CD14-positive monocyte (primary cell): Measurements from ENCODE around the gene GALNT14. TPM values are rescaled to one million over a fixed set of nuclear protein-coding genes. Genes with fewer than 3 reads are reported as not detected.

Experiments
- DNase-seq, 3 donors: peaks; one replicate each; pipeline ENCODE4 v3.0.0-alpha.2; 2011 to 2022
- H2AFZ ChIP-seq: 2 replicates; pipeline ENCODE4 v1.6.0; 2012; ENCODE audit warnings: mild to moderate bottlenecking, low read depth, low read length, inconsistent platforms; ENCODE audit not compliant: insufficient read depth, poor library complexity, severe bottlenecking
- H3K27ac ChIP-seq, 2 donors: 1 replicate in 1 of 2; 2 replicates in 1 of 2; pipeline ENCODE4 v1.5.1; 2012 to 2013; ENCODE audit warnings: low read length in 2 of 2, control low read depth in 1 of 2, inconsistent platforms in 1 of 2, low read depth in 1 of 2, mild to moderate bottlenecking in 1 of 2
- H3K27me3 ChIP-seq, 2 donors: one replicate each; pipeline versions ENCODE4 v1.6.0 to v1.6.1; 2011 to 2013; ENCODE audit warnings: low read length in 2 of 2; ENCODE audit not compliant: control insufficient read depth in 2 of 2, insufficient read depth in 2 of 2
- H3K36me3 ChIP-seq, 2 donors: replicated peaks in 1 of 2; 1 replicate in 1 of 2; 2 replicates in 1 of 2; pipeline versions ENCODE4 v1.5.1 to v1.6.1; 2012 to 2013; ENCODE audit warnings: low read length in 2 of 2, control low read depth in 1 of 2, inconsistent platforms in 1 of 2, mild to moderate bottlenecking in 1 of 2; ENCODE audit not compliant: insufficient read depth in 2 of 2, control insufficient read depth in 1 of 2
- H3K4me1 ChIP-seq, 2 donors: 1 replicate in 1 of 2; 2 replicates in 1 of 2; pipeline versions ENCODE4 v1.5.1 to v1.6.1; 2012 to 2013; ENCODE audit warnings: low read length in 2 of 2, control low read depth in 1 of 2, inconsistent platforms in 1 of 2, mild to moderate bottlenecking in 1 of 2, moderate library complexity in 1 of 2; ENCODE audit not compliant: insufficient read depth in 2 of 2, control insufficient read depth in 1 of 2
- H3K4me2 ChIP-seq: replicated peaks from 2 replicates; pipeline ENCODE3; 2012; ENCODE audit warnings: low read length, moderate library complexity, mild to moderate bottlenecking; ENCODE audit not compliant: poor library complexity, severe bottlenecking; ENCODE audit errors: extremely low read depth
- H3K4me3 ChIP-seq, 3 experiments: fragments of 200-600 bp in 1 of 3; sonication (generic) in 1 of 3; replicated peaks in 1 of 3; 1 replicate in 2 of 3; 2 replicates in 1 of 3; pipeline ENCODE4 v1.5.1; 2011 to 2013; ENCODE audit warnings: low read length in 3 of 3, mild to moderate bottlenecking in 3 of 3, control low read depth in 2 of 3, low read depth in 2 of 3, inconsistent platforms in 1 of 3, moderate library complexity in 1 of 3
- H3K79me2 ChIP-seq: 2 replicates; pipeline ENCODE4 v1.6.0; 2012; ENCODE audit warnings: mild to moderate bottlenecking, control low read depth, inconsistent platforms, low read length, moderate library complexity; ENCODE audit not compliant: insufficient read depth
- H3K9ac ChIP-seq: 2 replicates; pipeline ENCODE4 v1.6.0; 2017; ENCODE audit warnings: low read length, mild to moderate bottlenecking; ENCODE audit not compliant: insufficient read depth, poor library complexity, severe bottlenecking
- H3K9me3 ChIP-seq, 2 donors: replicated peaks in 1 of 2; 1 replicate in 1 of 2; 2 replicates in 1 of 2; pipeline versions ENCODE4 v1.5.1 to v1.6.1; 2012 to 2013; ENCODE audit warnings: low read length in 2 of 2, control low read depth in 1 of 2; ENCODE audit not compliant: control insufficient read depth in 1 of 2, insufficient read depth in 1 of 2
- H4K20me1 ChIP-seq: 2 replicates; pipeline ENCODE4 v1.6.0; 2012; ENCODE audit warnings: mild to moderate bottlenecking, low read length, control low read depth, moderate library complexity; ENCODE audit not compliant: insufficient read depth
- H3K27ac Mint-ChIP-seq, 7 donors: one replicate each; pipeline ENCODE4 v1.8.0; 2020; ENCODE audit warnings: mild to moderate bottlenecking in 7 of 7, mixed read lengths in 7 of 7, moderate library complexity in 6 of 7, inconsistent platforms in 2 of 7
- H3K27me3 Mint-ChIP-seq, 3 donors: one replicate each; pipeline ENCODE4 v1.8.0; 2021 to 2022; ENCODE audit warnings: low read depth in 3 of 3, mild to moderate bottlenecking in 3 of 3, mixed read lengths in 3 of 3, moderate library complexity in 3 of 3, inconsistent platforms in 1 of 3
- H3K36me3 Mint-ChIP-seq, 2 donors: one replicate each; pipeline ENCODE4 v1.8.0; 2020; ENCODE audit warnings: mixed read lengths in 2 of 2, inconsistent platforms in 1 of 2, mild to moderate bottlenecking in 1 of 2
- H3K4me1 Mint-ChIP-seq: one replicate; pipeline ENCODE4 v1.8.0; 2020; ENCODE audit warnings: mild to moderate bottlenecking, mixed read lengths
- H3K4me3 Mint-ChIP-seq, 2 donors: one replicate each; pipeline ENCODE4 v1.8.0; 2020; ENCODE audit warnings: mild to moderate bottlenecking in 2 of 2, mixed read lengths in 2 of 2, moderate library complexity in 1 of 2
- H3K9me3 Mint-ChIP-seq, 7 donors: one replicate each; pipeline ENCODE4 v1.8.0; 2020 to 2022; ENCODE audit warnings: mixed read lengths in 7 of 7, mild to moderate bottlenecking in 6 of 7, moderate library complexity in 6 of 7, inconsistent platforms in 2 of 7
- WGBS: methylation state at CpG from one replicate; pipeline ENCODE4 v1.1.5; 2013; ENCODE audit warnings: missing lambda C conversion rate; ENCODE audit not compliant: insufficient coverage; 5-methylcytosine and 5-hydroxymethylcytosine counted together
- intact Hi-C, 2 donors: fragments of 100-400 bp; cut with micrococcal nuclease; formaldehyde crosslinking; loops; one replicate each; pipeline versions ENCODE4 v1.15.0 to v1.15.1; 2023
- polyA plus RNA-seq, 3 donors: library from polyadenylated mRNA; depleted of rRNA in 1 of 3; unstranded in 2 of 3; stranded (reverse) in 1 of 3; fragments of 300-500 nt in 2 of 3; fragments of >200 nt in 1 of 3; fragmentation: Illumina TruSeq in 2 of 3; gene quantifications; 1 replicate in 2 of 3; 2 replicates in 1 of 3; pipeline ENCODE4 v1.2.3, GENCODE V29; 2012 to 2021
- TF ChIP-seq, protein P1 (sequence below): fragments of 200-600 bp; IDR thresholded peaks from one replicate; pipeline ENCODE4 v1.8.0; 2022; ENCODE audit warnings: antibody characterized with exemption, mild to moderate bottlenecking

Gene GALNT14
- polyA plus RNA-seq, 3 donors = 0.33 TPM; not detected in 2

DNA sequence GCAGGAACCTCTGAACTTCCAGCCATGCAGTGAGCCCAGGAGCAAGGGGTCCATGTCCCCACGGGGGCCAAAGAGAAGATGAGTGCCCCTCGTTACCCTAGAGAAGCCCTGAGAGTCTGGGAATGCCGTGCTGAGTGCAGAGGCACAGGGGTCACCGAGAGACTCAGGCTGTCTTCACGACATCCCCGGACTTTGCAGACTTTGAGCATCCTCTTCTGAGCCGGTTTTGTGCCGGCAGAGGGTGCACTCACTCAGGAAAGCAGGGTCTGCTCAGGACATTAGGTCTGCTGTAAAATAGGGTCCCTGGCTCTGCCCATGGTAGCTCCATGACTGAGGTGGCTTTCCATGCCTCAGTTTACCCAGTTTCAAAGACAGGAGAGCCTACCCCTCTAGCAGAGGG, 71.0 kb downstream of the GALNT14 start:
- Histone ChIP-seq H3K4me2 (no peak overlapping the region), H3K4me1 (no peaks in the 10 kb centered on the region), H3K9me3 (no peaks in the 10 kb centered on the region), H3K9ac (no peak overlapping the region), H4K20me1 (no peaks in the 10 kb centered on the region), H3K27me3 (no peaks in the 10 kb centered on the region), H3K27ac (no peak overlapping the region), H3K79me2 (no peaks in the 10 kb centered on the region), H3K4me3 (no peak overlapping the region), H3K36me3 (no peaks in the 10 kb centered on the region), H2AFZ (no peak overlapping the region)
- Mint-ChIP-seq H3K27ac (no peak overlapping the region), H3K4me1 (peaks cover 1% of the 10 kb centered on the region), H3K27me3 (peaks cover 0 to 3% (median 0%) of the 10 kb centered on the region in 3 donors), H3K4me3 (no peak overlapping the region), H3K36me3 (no peaks in the 10 kb centered on the region), H3K9me3 (peaks cover 0 to 2% (median 1%) of the 10 kb centered on the region in 7 donors)
- DNase-seq = no peak
- intact Hi-C loops = no loop called here
- TF ChIP-seq, protein P1, sequence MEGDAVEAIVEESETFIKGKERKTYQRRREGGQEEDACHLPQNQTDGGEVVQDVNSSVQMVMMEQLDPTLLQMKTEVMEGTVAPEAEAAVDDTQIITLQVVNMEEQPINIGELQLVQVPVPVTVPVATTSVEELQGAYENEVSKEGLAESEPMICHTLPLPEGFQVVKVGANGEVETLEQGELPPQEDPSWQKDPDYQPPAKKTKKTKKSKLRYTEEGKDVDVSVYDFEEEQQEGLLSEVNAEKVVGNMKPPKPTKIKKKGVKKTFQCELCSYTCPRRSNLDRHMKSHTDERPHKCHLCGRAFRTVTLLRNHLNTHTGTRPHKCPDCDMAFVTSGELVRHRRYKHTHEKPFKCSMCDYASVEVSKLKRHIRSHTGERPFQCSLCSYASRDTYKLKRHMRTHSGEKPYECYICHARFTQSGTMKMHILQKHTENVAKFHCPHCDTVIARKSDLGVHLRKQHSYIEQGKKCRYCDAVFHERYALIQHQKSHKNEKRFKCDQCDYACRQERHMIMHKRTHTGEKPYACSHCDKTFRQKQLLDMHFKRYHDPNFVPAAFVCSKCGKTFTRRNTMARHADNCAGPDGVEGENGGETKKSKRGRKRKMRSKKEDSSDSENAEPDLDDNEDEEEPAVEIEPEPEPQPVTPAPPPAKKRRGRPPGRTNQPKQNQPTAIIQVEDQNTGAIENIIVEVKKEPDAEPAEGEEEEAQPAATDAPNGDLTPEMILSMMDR = no peak
- 91% methylated on average over 8 of the region's 8 CpGs for WGBS

DNA sequence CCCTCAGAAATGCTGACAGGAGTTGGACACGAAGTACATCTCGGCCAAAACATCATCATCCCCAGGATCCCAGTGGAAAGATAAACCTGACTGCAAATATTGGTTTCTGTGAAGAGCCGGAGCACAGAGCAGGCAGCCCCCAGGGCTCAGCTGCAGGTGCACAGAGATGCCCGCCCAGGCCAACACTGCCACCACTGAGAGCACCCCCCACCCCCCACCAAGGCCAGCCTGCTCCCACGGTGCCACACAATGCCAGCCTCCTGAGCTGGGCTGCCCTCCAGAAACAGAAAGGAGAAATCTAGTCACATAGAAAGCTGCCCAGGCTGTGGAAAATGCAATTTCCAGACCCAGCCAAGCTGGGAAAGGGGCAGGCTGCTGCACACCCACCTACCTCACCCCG, 71.7 kb downstream of the GALNT14 start:
- Histone ChIP-seq H3K36me3 (no peaks in the 10 kb centered on the region), H2AFZ (no peak overlapping the region), H3K4me3 (no peak overlapping the region), H3K4me2 (no peak overlapping the region), H3K9me3 (no peaks in the 10 kb centered on the region), H3K4me1 (no peaks in the 10 kb centered on the region), H3K27ac (no peak overlapping the region), H3K9ac (no peak overlapping the region), H4K20me1 (no peaks in the 10 kb centered on the region), H3K79me2 (no peaks in the 10 kb centered on the region), H3K27me3 (no peaks in the 10 kb centered on the region)
- no peaks in the 10 kb centered on the region for H3K4me1 Mint-ChIP-seq
- TF ChIP-seq, protein P1 = no peak
- H3K9me3 Mint-ChIP-seq = peaks cover 0 to 4% (median 2%) of the 10 kb centered on the region in 7 donors
- H3K4me3 Mint-ChIP-seq = no peak overlapping the region
- no peak overlapping the region for H3K27ac Mint-ChIP-seq
- intact Hi-C loops = no loop called here
- H3K27me3 Mint-ChIP-seq = no peaks in the 10 kb centered on the region
- WGBS = 92% methylated on average over 3 of the region's 6 CpGs
- no peaks in the 10 kb centered on the region for H3K36me3 Mint-ChIP-seq
- no peak for DNase-seq
